HCT116 (cell line): ENCODE results near the gene PAMR1.

Experiments
- CTCF ChIP-seq, 3 experiments: fragments of 200-600 bp in 1 of 3; sonication (generic) in 1 of 3; IDR thresholded peaks in 2 of 3; conservative IDR thresholded peaks in 1 of 3; 2 replicates each; pipeline ENCODE4 v1.5.1; 2012 to 2017; ENCODE audit warnings: low read depth in 2 of 3, low read length in 2 of 3, antibody characterized with exemption in 1 of 3, borderline replicate concordance in 1 of 3, control low read depth in 1 of 3, mild to moderate bottlenecking in 1 of 3, mixed read lengths in 1 of 3, mixed run types in 1 of 3, moderate library complexity in 1 of 3; ENCODE audit not compliant: insufficient read depth in 1 of 3
- EZH2 ChIP-seq: fragments of 200-600 bp; sonication (generic); IDR thresholded peaks from 2 replicates; pipeline ENCODE4 v1.6.1; 2017; ENCODE audit warnings: antibody characterized with exemption, mixed run types
- RAD21 ChIP-seq: IDR thresholded peaks from 2 replicates; pipeline ENCODE4 v1.6.1; 2012; ENCODE audit warnings: low read depth, mild to moderate bottlenecking
- REST ChIP-seq: IDR thresholded peaks from 2 replicates; pipeline ENCODE4 v1.6.1; 2012; ENCODE audit warnings: low read depth
- SIN3A ChIP-seq: IDR thresholded peaks from 2 replicates; pipeline ENCODE4 v1.6.1; 2012; ENCODE audit warnings: low read depth
- TCF7L2 ChIP-seq: IDR thresholded peaks from 2 replicates; pipeline ENCODE4 v1.7.0; 2011; ENCODE audit warnings: borderline replicate concordance, inconsistent platforms; ENCODE audit not compliant: insufficient read depth, insufficient read length; ENCODE audit errors: extremely low read depth
- YY1 ChIP-seq: IDR thresholded peaks from 2 replicates; pipeline ENCODE4 v1.6.1; 2011; ENCODE audit warnings: low read length, low read depth, moderate library complexity, mild to moderate bottlenecking; ENCODE audit not compliant: insufficient replicate concordance; ENCODE audit errors: extremely low read depth
- ZNF274 ChIP-seq: fragments of 200-500 bp; sonication (Bioruptor generic); IDR thresholded peaks from 2 replicates; pipeline ENCODE4 v1.6.1; 2014; ENCODE audit warnings: mild to moderate bottlenecking, low read depth, low read length, inconsistent platforms

- no peak for TF ChIP-seq CTCF (IDR thresholded peaks at IDR 0.05 in 2 of 3, conservative IDR thresholded peaks at IDR 0.05 in 1 of 3; ENCODE audit: borderline replicate concordance in 1 of 3, insufficient read depth in 1 of 3, low read depth in 2 of 3, low read length in 2 of 3)
- TF ChIP-seq TCF7L2 = no peak
- TF ChIP-seq EZH2 = no peak
- TF ChIP-seq SIN3A = no peak
- no peak for TF ChIP-seq REST
- no peak for TF ChIP-seq YY1
- TF ChIP-seq ZNF274 = no peak
- TF ChIP-seq RAD21 = no peak
These were observed 16.4 kb upstream of the PAMR1 start for GRCh38 chr11:35541621-35542375.
